Ectodermal cell (in vitro differentiated cells): ENCODE data around the gene SRF.

Experiments used
- H3K27ac ChIP-seq: 2 replicates; pipeline ENCODE4 v1.7.0; 2013; ENCODE audit warnings: mild to moderate bottlenecking, low read depth, low read length; ENCODE audit not compliant: insufficient read depth, poor library complexity, severe bottlenecking
- H3K27me3 ChIP-seq: 2 replicates; pipeline ENCODE4 v1.7.0; 2013; ENCODE audit warnings: mild to moderate bottlenecking, low read length; ENCODE audit not compliant: insufficient read depth, control insufficient read depth, poor library complexity, severe bottlenecking
- H3K36me3 ChIP-seq: one replicate; pipeline ENCODE4 v1.7.0; 2013; ENCODE audit warnings: low read length; ENCODE audit not compliant: control insufficient read depth, insufficient read depth
- H3K4me1 ChIP-seq: one replicate; pipeline ENCODE4 v1.7.0; 2013; ENCODE audit warnings: low read length; ENCODE audit not compliant: control insufficient read depth, insufficient read depth
- H3K4me3 ChIP-seq: 2 replicates; pipeline ENCODE4 v1.7.0; 2013; ENCODE audit warnings: low read depth, low read length, control low read depth; ENCODE audit not compliant: insufficient read depth
- H3K9me3 ChIP-seq: 2 replicates; pipeline ENCODE4 v1.7.0; 2013; ENCODE audit warnings: mild to moderate bottlenecking, low read length, moderate library complexity; ENCODE audit not compliant: control insufficient read depth
- WGBS, 2 experiments: methylation state at CpG; one replicate each; pipeline ENCODE4 v1.1.7; 2013; ENCODE audit warnings: missing lambda C conversion rate in 2 of 2; 5-methylcytosine and 5-hydroxymethylcytosine counted together

The SRF gene

DNA sequence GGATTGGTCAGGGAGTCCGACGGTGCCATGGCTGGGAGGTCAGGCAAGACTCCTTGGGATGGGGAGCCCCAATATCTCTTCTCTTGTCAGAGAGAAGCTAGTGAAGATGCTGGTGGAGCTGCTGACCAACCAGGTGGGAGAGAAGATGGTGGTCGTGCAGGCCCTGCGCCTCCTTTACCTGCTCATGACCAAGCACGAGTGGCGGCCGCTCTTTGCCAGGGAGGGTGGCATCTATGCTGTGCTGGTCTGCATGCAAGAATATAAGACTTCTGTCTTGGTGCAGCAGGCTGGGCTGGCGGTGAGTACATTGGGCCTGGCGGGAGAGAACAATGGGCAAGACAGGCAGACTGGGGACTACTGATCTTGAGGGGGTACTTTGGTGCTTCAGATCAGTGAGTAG is 21.8 kb downstream of the SRF start:
- no peak overlapping the region for H3K4me3 ChIP-seq
- no peak overlapping the region for H3K27ac ChIP-seq
- WGBS, 2 experiments, result 93 to 95% methylated on average over 9 of the region's 9 CpGs
- no peaks in the 10 kb centered on the region for H3K27me3 ChIP-seq
- peaks cover under 1% of the 10 kb centered on the region for H3K36me3 ChIP-seq
- H3K9me3 ChIP-seq, result no peaks in the 10 kb centered on the region
- H3K4me1 ChIP-seq, result no peaks in the 10 kb centered on the region

DNA sequence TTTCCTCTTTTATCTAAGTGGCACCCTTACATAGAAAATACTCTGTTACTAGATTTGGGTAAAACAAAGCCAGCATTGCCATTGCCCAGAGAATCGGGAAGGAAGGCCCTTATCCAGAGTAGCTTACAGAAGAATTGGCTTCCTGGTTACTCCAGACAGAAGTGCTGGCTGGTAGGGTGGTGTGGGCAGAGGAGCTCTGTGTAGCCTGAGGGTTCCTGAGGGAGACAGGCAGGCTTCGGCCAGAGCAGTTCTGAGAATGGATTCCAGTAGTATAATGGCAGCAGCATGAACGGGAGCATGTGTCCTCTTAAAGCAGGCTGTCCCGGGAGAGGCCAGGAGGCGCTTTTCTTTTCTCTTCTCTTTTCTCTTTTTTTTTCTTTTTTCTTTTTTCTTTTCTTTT is 22.9 kb downstream of the SRF start:
- WGBS, 2 experiments, result 90 to 91% methylated on average over 5 of the region's 5 CpGs
- H3K27me3 ChIP-seq, result no peaks in the 10 kb centered on the region
- H3K27ac ChIP-seq, result no peak overlapping the region
- no peaks in the 10 kb centered on the region for H3K9me3 ChIP-seq
- peaks cover 4% of the 10 kb centered on the region for H3K36me3 ChIP-seq
- no peaks in the 10 kb centered on the region for H3K4me1 ChIP-seq
- H3K4me3 ChIP-seq, result no peak overlapping the region

DNA sequence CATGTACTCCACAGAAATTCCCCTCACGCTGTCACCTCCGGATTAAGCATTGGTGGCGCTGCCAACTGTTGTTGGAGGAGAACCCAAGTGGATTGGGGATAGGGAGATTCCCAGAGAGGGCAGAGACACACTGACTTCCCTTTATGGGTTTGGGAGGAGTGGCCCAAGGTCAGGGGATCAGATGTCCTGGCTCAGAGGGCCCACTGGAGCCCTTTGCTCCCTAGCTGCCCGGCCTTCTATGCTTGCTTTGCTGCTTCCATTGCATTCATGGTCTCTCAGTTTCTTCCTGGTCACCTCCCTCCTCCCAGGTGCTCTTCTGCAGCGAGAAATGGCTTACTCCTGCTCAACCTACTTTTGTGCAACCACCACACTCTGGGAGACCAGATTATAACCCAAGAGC is 25.3 kb downstream of the SRF start:
- Histone ChIP-seq H3K36me3 (peaks cover 4% of the 10 kb centered on the region), H3K4me1 (no peaks in the 10 kb centered on the region), H3K4me3 (no peak overlapping the region), H3K27me3 (no peaks in the 10 kb centered on the region), H3K9me3 (no peaks in the 10 kb centered on the region), H3K27ac (no peak overlapping the region)
- 87 to 91% methylated on average over 5 of the region's 5 CpGs for WGBS, 2 experiments

DNA sequence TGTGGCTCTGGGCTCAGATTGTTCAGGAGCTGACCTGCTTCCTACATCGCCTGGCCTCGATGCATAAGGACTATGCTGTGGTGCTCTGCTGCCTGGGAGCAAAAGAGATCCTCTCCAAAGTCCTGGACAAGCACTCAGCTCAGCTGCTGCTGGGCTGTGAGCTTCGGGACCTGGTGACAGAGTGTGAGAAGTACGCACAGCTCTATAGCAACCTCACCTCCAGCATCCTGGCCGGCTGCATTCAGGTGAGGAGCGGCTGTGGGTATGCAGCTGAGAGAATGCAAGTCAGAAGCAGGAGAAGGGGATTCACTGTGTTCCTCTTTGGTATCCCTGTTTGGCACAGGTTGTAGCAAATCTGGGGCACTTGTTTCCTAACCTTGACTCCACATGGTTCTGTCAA is 28.8 kb downstream of the SRF start:
- H3K4me3 ChIP-seq, result no peak overlapping the region
- WGBS, 2 experiments, result 92 to 93% methylated on average over 6 of the region's 6 CpGs
- H3K27me3 ChIP-seq, result no peaks in the 10 kb centered on the region
- peaks cover 4% of the 10 kb centered on the region for H3K36me3 ChIP-seq
- no peaks in the 10 kb centered on the region for H3K9me3 ChIP-seq
- no peak overlapping the region for H3K27ac ChIP-seq
- no peaks in the 10 kb centered on the region for H3K4me1 ChIP-seq

DNA sequence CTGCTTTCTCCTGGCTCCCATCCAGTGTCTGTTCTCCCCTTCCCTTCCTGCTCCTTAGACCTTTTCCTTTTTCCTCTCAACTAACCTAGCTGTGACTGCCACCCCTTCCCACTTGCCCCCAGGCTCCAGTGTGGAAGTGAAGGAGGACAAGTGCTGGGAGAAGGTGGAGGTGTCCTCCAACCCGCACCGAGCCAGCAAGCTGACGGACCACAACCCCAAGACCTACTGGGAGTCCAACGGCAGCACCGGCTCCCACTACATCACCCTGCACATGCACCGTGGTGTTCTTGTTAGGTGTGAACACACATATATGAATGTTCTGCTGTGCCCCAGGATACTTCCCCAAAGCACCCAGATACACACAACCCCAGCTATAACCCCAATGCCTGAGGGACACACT is 29.5 kb downstream of the SRF start:
- Histone ChIP-seq H3K27ac (no peak overlapping the region), H3K36me3 (peaks cover 4% of the 10 kb centered on the region), H3K4me1 (no peaks in the 10 kb centered on the region), H3K4me3 (no peak overlapping the region), H3K9me3 (no peaks in the 10 kb centered on the region), H3K27me3 (no peaks in the 10 kb centered on the region)
- 92 to 97% methylated on average over 6 of the region's 6 CpGs for WGBS, 2 experiments

DNA sequence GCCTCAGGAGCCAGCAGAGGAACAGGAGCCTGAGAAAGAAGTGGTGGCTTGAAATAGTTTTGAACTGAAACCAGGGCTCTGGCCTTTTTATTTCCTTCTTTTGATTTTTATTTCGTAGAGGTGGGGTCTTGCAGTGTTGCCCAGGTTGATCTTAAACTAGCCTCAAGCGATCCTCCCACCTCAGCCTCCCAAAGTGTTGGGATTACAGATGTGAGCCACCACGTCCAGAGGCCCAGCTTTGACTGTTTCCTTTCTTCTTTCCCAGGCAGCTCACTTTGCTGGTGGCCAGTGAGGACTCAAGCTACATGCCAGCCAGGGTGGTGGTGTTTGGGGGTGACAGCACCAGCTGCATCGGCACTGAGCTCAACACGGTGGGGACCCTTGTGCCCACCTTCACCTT is 31.4 kb downstream of the SRF start:
- Histone ChIP-seq H3K4me3 (no peak overlapping the region), H3K27ac (no peak overlapping the region), H3K9me3 (no peaks in the 10 kb centered on the region), H3K36me3 (peaks cover 4% of the 10 kb centered on the region), H3K27me3 (no peaks in the 10 kb centered on the region), H3K4me1 (no peaks in the 10 kb centered on the region)
- 87 to 89% methylated on average over 5 of the region's 5 CpGs for WGBS, 2 experiments

DNA sequence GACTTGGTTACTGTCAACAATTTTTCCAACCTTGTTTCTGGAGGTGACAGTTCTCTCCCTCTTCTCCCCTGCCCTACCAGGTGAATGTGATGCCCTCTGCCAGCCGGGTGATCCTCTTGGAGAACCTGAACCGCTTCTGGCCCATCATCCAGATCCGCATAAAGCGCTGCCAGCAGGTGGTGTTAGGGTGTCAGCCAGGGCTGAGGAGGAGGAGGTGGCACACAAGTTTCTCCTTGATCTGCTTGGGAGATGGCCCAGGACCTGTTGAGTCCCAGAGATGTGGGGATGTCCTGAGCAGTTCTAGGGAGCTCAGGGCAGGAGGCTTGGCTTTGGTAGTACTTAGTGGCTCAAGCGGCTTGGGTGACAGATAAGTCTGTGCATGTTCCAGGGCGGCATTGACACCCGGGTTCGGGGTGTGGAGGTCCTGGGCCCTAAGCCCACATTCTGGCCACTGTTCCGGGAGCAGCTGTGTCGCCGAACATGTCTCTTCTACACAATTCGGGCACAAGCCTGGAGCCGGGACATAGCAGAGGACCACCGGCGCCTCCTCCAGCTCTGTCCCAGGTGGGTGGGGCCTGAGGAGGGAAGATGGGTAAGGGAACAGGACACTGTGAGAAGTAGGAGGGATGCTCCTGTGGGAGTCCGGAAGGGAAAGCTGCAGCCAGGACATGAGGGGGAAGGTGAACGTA is 32.1 kb downstream of the SRF start:
- no peak overlapping the region for H3K4me3 ChIP-seq
- no peaks in the 10 kb centered on the region for H3K4me1 ChIP-seq
- no peaks in the 10 kb centered on the region for H3K27me3 ChIP-seq
- H3K9me3 ChIP-seq, result no peaks in the 10 kb centered on the region
- no peak overlapping the region for H3K27ac ChIP-seq
- H3K36me3 ChIP-seq, result peaks cover 4% of the 10 kb centered on the region
- 92 to 93% methylated on average over 17 of the region's 17 CpGs for WGBS, 2 experiments

DNA sequence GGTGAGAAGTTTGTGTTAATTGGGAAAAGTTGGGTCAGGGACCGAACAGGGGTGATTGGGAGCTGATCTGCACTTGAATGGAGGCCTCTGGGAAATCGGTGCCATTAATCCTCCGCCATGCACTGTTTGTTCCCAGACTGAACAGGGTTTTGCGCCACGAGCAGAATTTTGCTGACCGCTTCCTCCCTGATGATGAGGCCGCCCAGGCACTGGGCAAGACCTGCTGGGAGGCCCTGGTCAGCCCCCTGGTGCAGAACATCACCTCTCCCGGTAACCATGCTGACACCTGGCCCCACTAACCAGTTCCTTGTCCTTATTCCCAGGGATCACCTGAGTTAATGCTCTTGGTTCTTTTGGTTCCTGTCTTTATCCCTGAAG is 32.6 kb downstream of the SRF start:
- 90 to 94% methylated on average over 8 of the region's 8 CpGs for WGBS, 2 experiments
- H3K9me3 ChIP-seq, result no peaks in the 10 kb centered on the region

DNA sequence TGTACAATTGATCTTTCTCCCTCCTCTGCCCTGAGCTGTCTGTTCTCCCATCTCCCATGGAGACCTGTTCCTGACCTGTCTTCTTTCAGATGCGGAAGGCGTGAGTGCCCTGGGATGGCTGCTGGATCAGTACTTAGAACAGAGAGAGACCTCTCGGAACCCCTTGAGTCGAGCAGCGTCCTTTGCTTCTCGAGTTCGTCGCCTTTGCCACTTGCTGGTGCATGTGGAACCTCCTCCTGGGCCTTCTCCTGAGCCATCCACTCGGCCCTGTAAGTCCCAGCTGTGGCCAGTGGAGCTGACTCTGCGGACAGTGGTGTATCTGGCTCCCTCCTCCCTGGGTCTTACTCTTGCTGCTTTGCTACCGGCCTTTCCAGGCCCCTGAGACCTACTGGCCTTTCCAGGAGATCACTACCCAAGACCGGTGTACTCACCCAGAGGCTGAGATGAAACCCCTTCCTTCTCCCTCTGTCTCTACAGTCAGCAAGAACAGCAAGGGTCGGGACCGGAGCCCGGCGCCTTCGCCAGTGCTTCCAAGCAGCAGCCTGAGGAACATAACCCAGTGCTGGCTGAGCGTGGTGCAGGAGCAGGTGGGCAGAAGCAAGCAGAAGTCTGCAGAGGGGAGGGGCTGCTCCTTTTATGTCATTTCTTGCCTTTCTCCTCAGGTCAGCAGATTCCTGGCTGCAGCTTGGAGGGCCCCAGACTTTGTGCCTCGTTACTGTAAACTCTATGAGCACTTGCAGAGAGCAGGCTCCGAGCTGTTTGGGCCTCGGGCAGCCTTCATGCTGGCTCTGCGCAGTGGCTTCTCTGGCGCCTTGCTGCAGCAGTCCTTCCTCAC is 33.4 kb downstream of the SRF start:
- H3K4me1 ChIP-seq, result no peaks in the 10 kb centered on the region
- no peaks in the 10 kb centered on the region for H3K9me3 ChIP-seq
- H3K27me3 ChIP-seq, result no peaks in the 10 kb centered on the region
- WGBS, 2 experiments, result 91 to 95% methylated on average over 23 of the region's 23 CpGs
- H3K36me3 ChIP-seq, result no peaks in the 10 kb centered on the region
- no peak overlapping the region for H3K27ac ChIP-seq
- no peak overlapping the region for H3K4me3 ChIP-seq

More for the DNA sequence above, 32.6 kb downstream of the SRF start:
- Histone ChIP-seq H3K36me3 (no peaks in the 10 kb centered on the region), H3K4me1 (no peaks in the 10 kb centered on the region), H3K27me3 (no peaks in the 10 kb centered on the region), H3K27ac (no peak overlapping the region), H3K4me3 (no peak overlapping the region)

DNA sequence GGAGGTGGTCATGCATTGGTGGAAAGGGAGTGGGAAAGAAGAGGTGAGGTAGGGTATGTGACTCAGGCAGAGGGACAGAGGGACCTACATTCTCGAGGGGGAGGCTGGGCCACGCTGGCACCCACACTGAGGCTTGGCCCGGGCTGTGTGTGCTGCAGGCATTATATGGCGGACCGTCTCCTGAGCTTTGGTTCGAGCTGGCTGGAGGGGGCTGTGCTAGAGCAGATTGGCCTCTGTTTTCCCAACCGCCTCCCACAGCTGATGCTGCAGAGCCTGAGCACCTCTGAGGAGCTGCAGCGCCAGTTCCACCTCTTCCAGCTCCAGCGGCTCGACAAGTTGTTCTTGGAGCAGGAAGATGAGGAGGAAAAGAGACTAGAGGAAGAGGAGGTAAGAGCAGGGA is 34.8 kb downstream of the SRF start:
- Histone ChIP-seq H3K27ac (no peak overlapping the region), H3K27me3 (no peaks in the 10 kb centered on the region), H3K4me1 (no peaks in the 10 kb centered on the region), H3K4me3 (no peak overlapping the region), H3K9me3 (no peaks in the 10 kb centered on the region), H3K36me3 (no peaks in the 10 kb centered on the region)
- WGBS, 2 experiments, result 92 to 95% methylated on average over 10 of the region's 10 CpGs
